ENCODE data around the gene SLC7A5.
"Not testable (repeated sequence)": the region's sequence is repeated elsewhere in the genome, so short reads cannot be mapped to it uniquely, and the experiment has no call there.

SLC7A5 gene

GRCh38 chr16:87812200-87812656 lies 57.1 kb downstream of the SLC7A5 start:
- TF ChIP-seq CTCF (conservative IDR thresholded peaks at IDR 0.05; ENCODE audit: low read depth, low read length) = no peak
- H3K4me3 ChIP-seq (ENCODE audit: low read length) = no peak overlapping the region
- DNase-seq (ENCODE audit: low read depth) = no peak

GRCh38 chr16:87811454-87811853 lies 57.9 kb downstream of the SLC7A5 start:
- H3K4me3 ChIP-seq (ENCODE audit: low read length); DNase-seq (ENCODE audit: low read depth): not testable (repeated sequence)

GRCh38 chr16:87809150-87809902 lies 60.0 kb downstream of the SLC7A5 start:
- no peak for TF ChIP-seq CTCF (conservative IDR thresholded peaks at IDR 0.05; ENCODE audit: low read depth, low read length)
- H3K4me3 ChIP-seq (ENCODE audit: low read length) = no peak overlapping the region
- DNase-seq (ENCODE audit: low read depth) = no peak

GRCh38 chr16:87808108-87808507 lies 61.2 kb downstream of the SLC7A5 start:
- no peak overlapping the region for H3K4me3 ChIP-seq (ENCODE audit: low read length)
- DNase-seq (ENCODE audit: low read depth) = no peak
- TF ChIP-seq CTCF (conservative IDR thresholded peaks at IDR 0.05; ENCODE audit: low read depth, low read length) = no peak

GRCh38 chr16:87806641-87807546 lies 62.4 kb downstream of the SLC7A5 start:
- TF ChIP-seq CTCF (conservative IDR thresholded peaks at IDR 0.05; ENCODE audit: low read depth, low read length) = no peak
- DNase-seq (ENCODE audit: low read depth) = peak; percentile 64
- H3K4me3 ChIP-seq (ENCODE audit: low read length) = peak overlapping the region; percentile 26

GRCh38 chr16:87806261-87806640 lies 63.1 kb downstream of the SLC7A5 start:
- no peak for DNase-seq (ENCODE audit: low read depth)
- no peak for TF ChIP-seq CTCF (conservative IDR thresholded peaks at IDR 0.05; ENCODE audit: low read depth, low read length)
- peak overlapping the region; percentile 26 for H3K4me3 ChIP-seq (ENCODE audit: low read length)

GRCh38 chr16:87803385-87803784 lies 65.9 kb downstream of the SLC7A5 start:
- no peak overlapping the region for H3K4me3 ChIP-seq (ENCODE audit: low read length)
- no peak for DNase-seq (ENCODE audit: low read depth)
- TF ChIP-seq CTCF (conservative IDR thresholded peaks at IDR 0.05; ENCODE audit: low read depth, low read length) = no peak

All from retinal pigment epithelial cell (primary cell).